BE2C (cell line): ENCODE results near the gene STAP2.
"Not testable (repeated sequence)": the region's sequence is repeated elsewhere in the genome, so short reads cannot be mapped to it uniquely, and the experiment has no call there.

Experiments used
- DNase-seq: peaks from one replicate; pipeline ENCODE4 v3.0.0-alpha.2; 2020
- H3K27me3 ChIP-seq: fragments of 250-450 bp; sonication (Bioruptor Pico); 2 replicates; pipeline ENCODE4 v1.5.1; 2020; ENCODE audit warnings: mild to moderate bottlenecking
- H3K36me3 ChIP-seq: fragments of 250-450 bp; sonication (Bioruptor Pico); 2 replicates; pipeline ENCODE4 v1.5.1; 2020; ENCODE audit warnings: mild to moderate bottlenecking
- H3K4me1 ChIP-seq: fragments of 250-450 bp; sonication (Bioruptor Pico); 2 replicates; pipeline ENCODE4 v1.5.1; 2020
- H3K4me3 ChIP-seq: 2 replicates; pipeline ENCODE4 v1.5.1; 2011; ENCODE audit warnings: low read depth, low read length
- H3K9me3 ChIP-seq: fragments of 250-450 bp; sonication (Bioruptor Pico); 2 replicates; pipeline ENCODE4 v1.5.1; 2020
- TF ChIP-seq, protein P1 (sequence below): IDR thresholded peaks from 2 replicates; pipeline ENCODE4 v1.5.1; 2012; ENCODE audit warnings: mild to moderate bottlenecking, low read depth, low read length

The STAP2 gene

DNA sequence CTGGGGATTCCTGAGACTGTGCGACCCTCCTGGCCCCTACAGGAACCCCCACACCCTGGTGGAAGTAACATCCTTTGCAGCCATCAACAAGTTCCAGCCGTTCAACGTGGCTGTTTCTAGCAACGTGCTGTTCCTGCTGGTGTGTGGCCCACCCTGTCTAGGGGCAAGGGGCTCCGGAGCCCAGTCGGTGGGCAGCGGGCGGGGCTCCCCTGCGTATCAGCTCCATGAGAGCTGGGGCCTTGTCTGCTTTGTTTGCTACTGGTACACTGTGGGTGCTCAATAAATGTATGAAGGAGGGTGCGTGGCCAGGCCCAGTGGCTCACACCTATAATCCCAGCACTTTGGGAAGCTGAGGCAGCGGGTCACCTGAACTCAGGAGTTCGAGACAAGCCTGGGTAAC is 15.7 kb upstream of the STAP2 start:
- TF ChIP-seq, protein P1, sequence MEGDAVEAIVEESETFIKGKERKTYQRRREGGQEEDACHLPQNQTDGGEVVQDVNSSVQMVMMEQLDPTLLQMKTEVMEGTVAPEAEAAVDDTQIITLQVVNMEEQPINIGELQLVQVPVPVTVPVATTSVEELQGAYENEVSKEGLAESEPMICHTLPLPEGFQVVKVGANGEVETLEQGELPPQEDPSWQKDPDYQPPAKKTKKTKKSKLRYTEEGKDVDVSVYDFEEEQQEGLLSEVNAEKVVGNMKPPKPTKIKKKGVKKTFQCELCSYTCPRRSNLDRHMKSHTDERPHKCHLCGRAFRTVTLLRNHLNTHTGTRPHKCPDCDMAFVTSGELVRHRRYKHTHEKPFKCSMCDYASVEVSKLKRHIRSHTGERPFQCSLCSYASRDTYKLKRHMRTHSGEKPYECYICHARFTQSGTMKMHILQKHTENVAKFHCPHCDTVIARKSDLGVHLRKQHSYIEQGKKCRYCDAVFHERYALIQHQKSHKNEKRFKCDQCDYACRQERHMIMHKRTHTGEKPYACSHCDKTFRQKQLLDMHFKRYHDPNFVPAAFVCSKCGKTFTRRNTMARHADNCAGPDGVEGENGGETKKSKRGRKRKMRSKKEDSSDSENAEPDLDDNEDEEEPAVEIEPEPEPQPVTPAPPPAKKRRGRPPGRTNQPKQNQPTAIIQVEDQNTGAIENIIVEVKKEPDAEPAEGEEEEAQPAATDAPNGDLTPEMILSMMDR, result no peak
- Histone ChIP-seq H3K4me1 (no peaks in the 10 kb centered on the region), H3K36me3 (peaks cover 19% of the 10 kb centered on the region), H3K4me3 (no peak overlapping the region), H3K9me3 (no peaks in the 10 kb centered on the region), H3K27me3 (no peaks in the 10 kb centered on the region)
- DNase-seq, result no peak

DNA sequence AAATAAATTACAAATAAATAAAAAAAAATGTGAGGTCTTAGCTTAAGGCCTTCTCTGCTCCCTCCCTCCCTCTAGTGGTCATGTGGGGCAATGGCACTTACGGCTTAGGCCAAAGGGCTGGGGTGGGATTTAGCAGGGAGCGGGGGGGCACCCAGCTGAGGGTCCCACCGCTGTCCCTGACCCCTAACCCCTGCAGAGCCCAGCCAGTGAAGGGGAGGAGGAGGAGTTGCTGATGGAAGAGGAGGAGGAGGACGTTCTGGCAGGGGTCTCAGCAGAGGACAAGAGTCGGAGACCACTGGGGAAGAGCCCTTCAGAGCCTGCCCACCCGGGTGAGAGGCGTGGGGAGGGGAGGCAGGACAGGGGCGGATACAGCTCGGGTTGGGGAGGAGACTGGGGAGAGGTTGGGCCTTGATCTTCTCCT is 14.1 kb upstream of the STAP2 start:
- Histone ChIP-seq H3K36me3 (peaks cover 11% of the 10 kb centered on the region), H3K9me3 (no peaks in the 10 kb centered on the region), H3K4me1 (no peaks in the 10 kb centered on the region), H3K4me3 (no peak overlapping the region), H3K27me3 (no peaks in the 10 kb centered on the region)
- DNase-seq, result peak; percentile 68
- TF ChIP-seq, protein P1, result peak; percentile 92

- peaks cover 6% of the 10 kb centered on the region for H3K36me3 ChIP-seq
- H3K4me1 ChIP-seq, result no peaks in the 10 kb centered on the region
- no peaks in the 10 kb centered on the region for H3K27me3 ChIP-seq
- H3K4me3 ChIP-seq, result no peak overlapping the region
- TF ChIP-seq, protein P1, result no peak
- H3K9me3 ChIP-seq, result no peaks in the 10 kb centered on the region
- DNase-seq, result no peak
Observed at GRCh38 chr19:4350726-4351125, 12.1 kb upstream of the STAP2 start.

DNA sequence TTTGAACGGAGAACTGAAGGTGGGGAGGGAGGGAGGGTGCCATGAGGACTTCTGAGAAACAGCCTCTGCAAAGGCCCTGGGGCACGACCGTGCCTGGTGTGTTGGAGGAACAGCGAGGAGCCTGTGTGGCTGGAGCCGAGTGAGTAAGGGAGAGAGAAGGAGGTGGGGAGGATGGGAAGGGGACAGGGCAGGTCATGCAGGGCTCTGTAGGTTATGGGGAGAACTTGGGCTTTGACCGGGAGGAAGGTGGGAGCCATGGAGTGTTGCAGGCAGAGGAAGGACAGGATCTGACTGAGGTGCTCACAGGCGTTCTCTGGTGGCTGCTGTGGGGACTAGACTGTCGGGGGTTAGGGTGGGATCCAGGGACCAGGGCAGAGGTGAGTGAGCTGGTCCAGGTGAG is 11.5 kb upstream of the STAP2 start:
- no peaks in the 10 kb centered on the region for H3K27me3 ChIP-seq
- H3K9me3 ChIP-seq, result no peaks in the 10 kb centered on the region
- TF ChIP-seq, protein P1, result no peak
- peaks cover 8% of the 10 kb centered on the region for H3K36me3 ChIP-seq
- no peak overlapping the region for H3K4me3 ChIP-seq
- DNase-seq, result no peak
- no peaks in the 10 kb centered on the region for H3K4me1 ChIP-seq

DNA sequence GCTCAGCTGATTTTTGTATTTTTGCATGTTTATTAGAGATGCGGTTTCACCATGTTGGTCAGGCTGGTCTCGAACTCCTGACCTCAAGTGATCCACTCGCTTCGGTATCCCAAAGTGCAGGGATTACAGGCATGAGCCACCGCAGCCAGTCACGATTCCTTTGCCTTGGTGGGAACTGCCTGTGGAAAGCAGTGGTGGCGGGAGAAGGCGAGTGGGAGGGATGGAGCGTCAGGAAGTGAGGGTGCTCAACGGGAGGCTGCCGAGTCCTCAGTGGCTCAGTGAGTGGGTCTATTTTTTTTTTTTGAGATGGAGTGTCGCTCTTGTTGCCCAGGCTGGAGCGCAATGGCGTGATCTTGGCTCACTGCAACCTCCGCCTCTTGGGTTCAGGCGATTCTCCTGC is 10.6 kb upstream of the STAP2 start:
- not testable (repeated sequence) for H3K27me3 ChIP-seq

DNA sequence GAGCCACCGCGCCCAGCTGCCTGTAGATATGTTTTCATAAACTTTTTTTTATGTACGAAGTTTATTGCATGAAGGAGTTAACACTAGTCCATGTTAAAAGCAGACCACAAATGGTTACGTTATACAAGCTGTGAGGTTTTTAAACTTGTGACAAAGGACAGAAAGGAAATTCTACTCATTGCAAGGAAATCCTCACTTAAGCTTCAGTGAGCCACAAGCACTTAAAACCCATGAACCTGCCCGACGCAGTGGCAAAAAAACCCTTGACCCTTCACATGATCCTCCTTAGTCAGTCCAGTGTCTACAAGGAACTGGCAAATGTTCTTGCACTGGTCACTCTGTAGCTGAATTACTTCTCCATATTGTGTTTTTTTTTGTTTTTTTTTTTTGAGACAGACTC is 8.9 kb upstream of the STAP2 start:
- TF ChIP-seq, protein P1, result no peak
- no peaks in the 10 kb centered on the region for H3K27me3 ChIP-seq
- no peak overlapping the region for H3K4me3 ChIP-seq
- H3K36me3 ChIP-seq, result peaks cover 5% of the 10 kb centered on the region
- H3K4me1 ChIP-seq, result no peaks in the 10 kb centered on the region
- H3K9me3 ChIP-seq, result no peaks in the 10 kb centered on the region
- no peak for DNase-seq

More for the DNA sequence above, 10.6 kb upstream of the STAP2 start:
- not testable (repeated sequence) for H3K36me3 ChIP-seq, H3K4me3 ChIP-seq, H3K9me3 ChIP-seq, DNase-seq, H3K4me1 ChIP-seq

DNA sequence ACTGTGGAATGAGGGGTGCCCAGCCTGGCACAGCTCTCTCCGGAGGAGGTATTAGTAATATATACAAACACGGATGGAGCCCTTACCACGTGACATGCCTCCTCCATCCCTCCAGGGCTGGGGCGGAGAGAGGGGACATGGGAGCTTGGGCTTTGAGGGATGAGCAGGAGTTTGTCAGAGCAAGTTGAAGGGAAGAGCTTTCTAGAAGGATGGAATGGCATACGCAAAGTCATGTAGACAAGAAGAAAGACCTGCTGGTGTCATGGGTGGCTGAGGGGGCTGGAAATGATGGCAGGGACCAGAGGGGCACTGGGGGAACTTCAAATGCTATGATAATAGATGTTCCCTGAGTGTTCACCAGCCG is 7.4 kb upstream of the STAP2 start:
- Histone ChIP-seq H3K4me1 (peaks cover 4% of the 10 kb centered on the region; the same call in 1 of the 2 replicates), H3K36me3 (peaks cover 5% of the 10 kb centered on the region), H3K27me3 (no peaks in the 10 kb centered on the region), H3K9me3 (no peaks in the 10 kb centered on the region), H3K4me3 (no peak overlapping the region)
- TF ChIP-seq, protein P1, result no peak
- no peak for DNase-seq
